GM23338 (cell line): ENCODE data around the gene GGA2. TPM values are rescaled to one million over a fixed set of nuclear protein-coding genes. Genes with fewer than 3 reads are reported as not detected.

Experiments used
- ATAC-seq: fragments of 200-7000 bp; cut with Tn5 transposase; 3 replicates; pipeline ENCODE4 v1.9.1; 2020
- DNase-seq: peaks from one replicate; pipeline ENCODE4 v3.0.0-alpha.2; 2015; ENCODE audit warnings: low spot score
- H2AFZ ChIP-seq: fragments of 200-600 bp; sonication (generic); 2 replicates; pipeline ENCODE4 v1.8.0; 2016; ENCODE audit warnings: antibody characterized with exemption, mild to moderate bottlenecking, moderate library complexity
- H3F3A ChIP-seq: fragments of 200-600 bp; sonication (generic); replicated peaks from 2 replicates; pipeline ENCODE4 v1.8.0; 2017; ENCODE audit warnings: antibody characterized with exemption, mixed run types, low read depth
- H3K27ac ChIP-seq: fragments of 200-600 bp; sonication (generic); 2 replicates; pipeline ENCODE4 v1.6.1; 2016; ENCODE audit warnings: low read depth
- H3K27me3 ChIP-seq: fragments of 200-600 bp; sonication (generic); 2 replicates; pipeline ENCODE4 v1.8.0; 2016; ENCODE audit warnings: mild to moderate bottlenecking, mixed run types, moderate library complexity; ENCODE audit not compliant: insufficient read depth
- H3K36me3 ChIP-seq: fragments of 200-600 bp; sonication (generic); 2 replicates; pipeline ENCODE4 v1.8.0; 2016; ENCODE audit warnings: mild to moderate bottlenecking; ENCODE audit not compliant: insufficient read depth
- H3K4me1 ChIP-seq: fragments of 200-600 bp; sonication (generic); 2 replicates; pipeline ENCODE4 v1.8.0; 2016; ENCODE audit warnings: mild to moderate bottlenecking, moderate library complexity; ENCODE audit not compliant: insufficient read depth
- H3K4me2 ChIP-seq: fragments of 200-600 bp; sonication (generic); 2 replicates; pipeline ENCODE4 v1.7.1; 2017; ENCODE audit warnings: mixed run types
- H3K4me3 ChIP-seq: fragments of 200-600 bp; sonication (generic); 2 replicates; pipeline ENCODE4 v1.6.1; 2016; ENCODE audit warnings: mixed run types
- H3K79me2 ChIP-seq: fragments of 200-600 bp; sonication (generic); replicated peaks from 2 replicates; pipeline ENCODE4 v1.8.0; 2017; ENCODE audit warnings: mild to moderate bottlenecking; ENCODE audit not compliant: insufficient read depth
- H3K9me2 ChIP-seq: fragments of 200-600 bp; sonication (generic); 2 replicates; pipeline ENCODE4 v1.8.0; 2017; ENCODE audit not compliant: insufficient read depth
- H4K20me1 ChIP-seq: fragments of 200-600 bp; sonication (generic); replicated peaks from 2 replicates; pipeline ENCODE4 v1.8.0; 2017; ENCODE audit warnings: mild to moderate bottlenecking; ENCODE audit not compliant: insufficient read depth
- H3K27ac Mint-ChIP-seq: 2 replicates; pipeline ENCODE4 v1.8.0; 2020; ENCODE audit warnings: inconsistent platforms, mild to moderate bottlenecking, moderate library complexity, mixed read lengths
- H3K27me3 Mint-ChIP-seq: 3 replicates; pipeline ENCODE4 v1.8.0; 2022; ENCODE audit warnings: low read depth, mild to moderate bottlenecking, moderate library complexity, mixed read lengths, inconsistent platforms; ENCODE audit not compliant: insufficient read depth, poor library complexity
- H3K36me3 Mint-ChIP-seq: 3 replicates; pipeline ENCODE4 v1.8.0; 2021; ENCODE audit warnings: low read depth, mild to moderate bottlenecking, inconsistent platforms, moderate library complexity, mixed read lengths
- H3K4me1 Mint-ChIP-seq: 3 replicates; pipeline ENCODE4 v1.8.0; 2020; ENCODE audit warnings: mild to moderate bottlenecking, inconsistent platforms, mixed read lengths
- H3K4me3 Mint-ChIP-seq: 3 replicates; pipeline ENCODE4 v1.8.0; 2021; ENCODE audit warnings: moderate library complexity, mild to moderate bottlenecking, inconsistent platforms, mixed read lengths
- H3K9me3 Mint-ChIP-seq: 3 replicates; pipeline ENCODE4 v1.8.0; 2020; ENCODE audit warnings: moderate library complexity, mild to moderate bottlenecking, inconsistent platforms, mixed read lengths
- EZH2 ChIP-seq: fragments of 200-600 bp; sonication (generic); IDR thresholded peaks from one replicate; pipeline ENCODE4 v1.8.0; 2017; ENCODE audit warnings: antibody characterized with exemption, mild to moderate bottlenecking, low read depth; ENCODE audit not compliant: unreplicated experiment
- JUNB ChIP-seq: IDR thresholded peaks from one replicate; pipeline ENCODE4 v1.6.1; 2016; ENCODE audit warnings: antibody characterized with exemption; ENCODE audit not compliant: unreplicated experiment
- NANOG ChIP-seq: IDR thresholded peaks from 2 replicates; pipeline ENCODE4 v1.6.1; 2016; ENCODE audit warnings: antibody characterized with exemption, borderline replicate concordance
- POLR2AphosphoS5 ChIP-seq: IDR thresholded peaks from 2 replicates; pipeline ENCODE4 v1.6.1; 2016; ENCODE audit warnings: antibody characterized with exemption, low read depth
- REST ChIP-seq: IDR thresholded peaks from one replicate; pipeline ENCODE4 v1.6.1; 2018; ENCODE audit warnings: antibody characterized with exemption; ENCODE audit not compliant: unreplicated experiment
- STAT1 ChIP-seq: IDR thresholded peaks from one replicate; pipeline ENCODE4 v1.6.1; 2016; ENCODE audit warnings: antibody characterized with exemption; ENCODE audit not compliant: unreplicated experiment
- ZNF114 ChIP-seq: fragments of 250-450 bp; sonication (Bioruptor Pico); IDR thresholded peaks from 2 replicates; pipeline ENCODE4 v1.5.0; 2020; ENCODE audit warnings: mild to moderate bottlenecking, moderate library complexity
- polyA plus RNA-seq: library from polyadenylated mRNA; unstranded; fragments of >200 nt; fragmentation: Nextera tagmentation; extraction: Ambion mirVana; gene quantifications from 2 replicates; pipeline ENCODE4 v1.2.1, GENCODE V29; 2016
- total RNA-seq: library from RNA; depleted of rRNA; stranded (reverse); fragments of >200 nt; shearing (Covaris generic); gene quantifications from 2 replicates; pipeline ENCODE4 v1.2.3, GENCODE V29; 2014

Gene GGA2
- total and polyA plus RNA-seq, 2 experiments from 2014 or later, result 40.3 to 76.6 TPM

GRCh38 chr16:23524886-23525285 is 14.6 kb upstream of the GGA2 start:
- no peak for ATAC-seq
- Mint-ChIP-seq H3K4me1 (no peaks in the 10 kb centered on the region), H3K27ac (no peak overlapping the region)

GRCh38 chr16:23523876-23524385 is 13.6 kb upstream of the GGA2 start:
- DNase-seq (no peak), ATAC-seq (no peak)
- H3K9me2 ChIP-seq, result no peaks in the 10 kb centered on the region
- H3K4me3 ChIP-seq, result no peak overlapping the region
- H3K4me1 ChIP-seq, result no peaks in the 10 kb centered on the region
- H3K27ac ChIP-seq, result no peak overlapping the region
- Mint-ChIP-seq H3K27ac (no peak overlapping the region), H3K4me1 (no peaks in the 10 kb centered on the region), H3K9me3 (no peaks in the 10 kb centered on the region), H3K4me3 (no peak overlapping the region), H3K27me3 (no peaks in the 10 kb centered on the region), H3K36me3 (peaks cover 78% of the 10 kb centered on the region)
- no peak for TF ChIP-seq ZNF114 (CRISPR knock-in tag)
- no peak for TF ChIP-seq POLR2AphosphoS5
- no peak overlapping the region for H3K4me2 ChIP-seq
- H3F3A ChIP-seq, result no peaks in the 10 kb centered on the region
- no peaks in the 10 kb centered on the region for H3K27me3 ChIP-seq
- H3K79me2 ChIP-seq, result no peaks in the 10 kb centered on the region
- H2AFZ ChIP-seq, result no peak overlapping the region
- H3K36me3 ChIP-seq, result peaks cover 37% of the 10 kb centered on the region
- H4K20me1 ChIP-seq, result peaks cover 8% of the 10 kb centered on the region

More at GRCh38 chr16:23524886-23525285, 14.6 kb upstream of the GGA2 start:
- peaks cover 41% of the 10 kb centered on the region for H3K36me3 ChIP-seq
- no peak overlapping the region for H3K4me3 ChIP-seq
- no peak overlapping the region for H3K4me2 ChIP-seq
- H2AFZ ChIP-seq, result no peak overlapping the region
- no peaks in the 10 kb centered on the region for H3K27me3 ChIP-seq
- Mint-ChIP-seq H3K9me3 (no peaks in the 10 kb centered on the region), H3K27me3 (no peaks in the 10 kb centered on the region), H3K4me3 (no peak overlapping the region), H3K36me3 (peaks cover 74% of the 10 kb centered on the region)
- H4K20me1 ChIP-seq, result peaks cover 8% of the 10 kb centered on the region
- no peaks in the 10 kb centered on the region for H3K79me2 ChIP-seq
- TF ChIP-seq NANOG (no peak), ZNF114 (CRISPR knock-in tag) (no peak), REST (no peak), POLR2AphosphoS5 (no peak)
- no peaks in the 10 kb centered on the region for H3F3A ChIP-seq
- H3K4me1 ChIP-seq, result no peaks in the 10 kb centered on the region
- no peak for DNase-seq
- no peaks in the 10 kb centered on the region for H3K9me2 ChIP-seq
- no peak overlapping the region for H3K27ac ChIP-seq

- H3F3A ChIP-seq, result no peaks in the 10 kb centered on the region
- H3K4me3 ChIP-seq, result no peak overlapping the region
- H3K79me2 ChIP-seq, result no peaks in the 10 kb centered on the region
- no peak for DNase-seq
- no peak overlapping the region for H3K4me3 Mint-ChIP-seq
- H3K4me1 Mint-ChIP-seq, result no peaks in the 10 kb centered on the region
- H3K9me3 Mint-ChIP-seq, result no peaks in the 10 kb centered on the region
- H3K9me2 ChIP-seq, result no peaks in the 10 kb centered on the region
- H3K27ac Mint-ChIP-seq, result no peak overlapping the region
- H2AFZ ChIP-seq, result no peak overlapping the region
- no peaks in the 10 kb centered on the region for H3K27me3 ChIP-seq
- no peak for ATAC-seq
- no peak overlapping the region for H3K4me2 ChIP-seq
- H3K36me3 ChIP-seq, result peaks cover 31% of the 10 kb centered on the region
- H3K36me3 Mint-ChIP-seq, result peaks cover 72% of the 10 kb centered on the region
- no peak overlapping the region for H3K27ac ChIP-seq
- H3K4me1 ChIP-seq, result no peaks in the 10 kb centered on the region
- H4K20me1 ChIP-seq, result peaks cover 5% of the 10 kb centered on the region
- no peaks in the 10 kb centered on the region for H3K27me3 Mint-ChIP-seq
- TF ChIP-seq STAT1, result no peak
- TF ChIP-seq NANOG, result no peak
- no peak for TF ChIP-seq POLR2AphosphoS5
- no peak for TF ChIP-seq REST
- TF ChIP-seq EZH2, result no peak
- no peak for TF ChIP-seq JUNB
These were observed 13.0 kb upstream of the GGA2 start for GRCh38 chr16:23523321-23523720.
